ENCODE measurements around the gene KCNN1.

KCNN1 gene

GRCh38 chr19:18007917-18008673 lies 41.2 kb downstream of the KCNN1 start, which contains the start of gene ARRDC2:
ARRDC2 (plus strand) TSS chr19:18008170; CDS start chr19:18008311, 141 bp downstream.
- H3K4me1 ChIP-seq (ENCODE audit: insufficient read depth, poor library complexity, severe bottlenecking) = no peaks in the 10 kb centered on the region

GRCh38 chr19:18008814-18009213 lies 41.9 kb downstream of the KCNN1 start:
- H3K36me3 ChIP-seq (ENCODE audit: low read depth) = peaks cover 30% of the 10 kb centered on the region

More at GRCh38 chr19:18007917-18008673, 41.2 kb downstream of the KCNN1 start, which contains the start of gene ARRDC2:
- Histone ChIP-seq H3K9me3 (ENCODE audit: severe bottlenecking) (no peaks in the 10 kb centered on the region), H3K36me3 (ENCODE audit: low read depth) (peaks cover 23% of the 10 kb centered on the region), H3K27ac (ENCODE audit: poor library complexity, severe bottlenecking) (peak within 1 kb of the TSS; percentile 4), H3K27me3 (ENCODE audit: insufficient read depth, poor library complexity, severe bottlenecking) (no peaks in the 10 kb centered on the region), H3K4me3 (ENCODE audit: severe bottlenecking) (peak within 1 kb of the TSS; percentile 29)
- ATAC-seq (ENCODE audit: low read depth) = peak; percentile 70
- peak; percentile 87 for DNase-seq (ENCODE audit: low spot score)
- TF ChIP-seq CTCF (IDR thresholded peaks at IDR 0.05; ENCODE audit: poor library complexity, severe bottlenecking) = no peak

GRCh38 chr19:18009412-18010066 lies 42.6 kb downstream of the KCNN1 start:
- no peak for TF ChIP-seq CTCF (IDR thresholded peaks at IDR 0.05; ENCODE audit: poor library complexity, severe bottlenecking)
- Histone ChIP-seq H3K27me3 (ENCODE audit: insufficient read depth, poor library complexity, severe bottlenecking) (no peaks in the 10 kb centered on the region), H3K4me3 (ENCODE audit: severe bottlenecking) (no peak overlapping the region), H3K27ac (ENCODE audit: poor library complexity, severe bottlenecking) (no peak overlapping the region), H3K9me3 (ENCODE audit: severe bottlenecking) (no peaks in the 10 kb centered on the region), H3K36me3 (ENCODE audit: low read depth) (peaks cover 31% of the 10 kb centered on the region), H3K4me1 (ENCODE audit: insufficient read depth, poor library complexity, severe bottlenecking) (no peaks in the 10 kb centered on the region)
- ATAC-seq (ENCODE audit: low read depth) = no peak
- DNase-seq (ENCODE audit: low spot score) = no peak

More at GRCh38 chr19:18008814-18009213, 41.9 kb downstream of the KCNN1 start:
- ATAC-seq (ENCODE audit: low read depth) (no peak), DNase-seq (ENCODE audit: low spot score) (no peak)
- Histone ChIP-seq H3K4me3 (ENCODE audit: severe bottlenecking) (no peak overlapping the region), H3K27me3 (ENCODE audit: insufficient read depth, poor library complexity, severe bottlenecking) (no peaks in the 10 kb centered on the region), H3K27ac (ENCODE audit: poor library complexity, severe bottlenecking) (no peak overlapping the region), H3K9me3 (ENCODE audit: severe bottlenecking) (no peaks in the 10 kb centered on the region), H3K4me1 (ENCODE audit: insufficient read depth, poor library complexity, severe bottlenecking) (no peaks in the 10 kb centered on the region)
- TF ChIP-seq CTCF (IDR thresholded peaks at IDR 0.05; ENCODE audit: poor library complexity, severe bottlenecking) = no peak

GRCh38 chr19:18010149-18010548 lies 43.2 kb downstream of the KCNN1 start:
- ATAC-seq (ENCODE audit: low read depth) (no peak), DNase-seq (ENCODE audit: low spot score) (no peak)
- Histone ChIP-seq H3K27me3 (ENCODE audit: insufficient read depth, poor library complexity, severe bottlenecking) (no peaks in the 10 kb centered on the region), H3K36me3 (ENCODE audit: low read depth) (peaks cover 31% of the 10 kb centered on the region), H3K4me1 (ENCODE audit: insufficient read depth, poor library complexity, severe bottlenecking) (no peaks in the 10 kb centered on the region), H3K9me3 (ENCODE audit: severe bottlenecking) (no peaks in the 10 kb centered on the region), H3K4me3 (ENCODE audit: severe bottlenecking) (no peak overlapping the region), H3K27ac (ENCODE audit: poor library complexity, severe bottlenecking) (no peak overlapping the region)
- TF ChIP-seq CTCF (IDR thresholded peaks at IDR 0.05; ENCODE audit: poor library complexity, severe bottlenecking) = no peak
